Measurements from ENCODE around the gene DNAJB11.

GRCh38 chr3:186589856-186590579 lies 19.5 kb downstream of the DNAJB11 start:
- TF ChIP-seq CTCF (IDR thresholded peaks at IDR 0.05) (no peak), POLR2A (IDR thresholded peaks at IDR 0.05) (no peak)

All from tibial nerve (tissue), 3 donors.